Body of pancreas (tissue), 4 donors: ENCODE results near the gene ZNF695.

ENCODE experiments used
- CTCF ChIP-seq, 7 experiments: fragments of 450-650 bp in 4 of 7; fragments of 200-600 bp in 3 of 7; sonication (generic) in 3 of 7; IDR thresholded peaks; one replicate each; pipeline ENCODE4 v1.5.1; 2016 to 2019; ENCODE audit warnings: antibody characterized with exemption in 7 of 7
- POLR2A ChIP-seq, 3 donors: fragments of 450-650 bp; IDR thresholded peaks; one replicate each; pipeline ENCODE4 v1.6.1; 2016; ENCODE audit warnings: antibody characterized with exemption in 3 of 3, mild to moderate bottlenecking in 2 of 3

- TF ChIP-seq CTCF (IDR thresholded peaks at IDR 0.05) = no peak
- TF ChIP-seq POLR2A (IDR thresholded peaks at IDR 0.05) = no peak
Observed at GRCh38 chr1:246989901-246990300, 18.0 kb downstream of the ZNF695 start.
